PC-9 (cell line): ENCODE measurements around the gene ARHGEF1. TPM values are rescaled to one million over a fixed set of nuclear protein-coding genes. Genes with fewer than 3 reads are reported as not detected.

Experiments
- BruUV-seq: library from RNA; stranded (reverse); fragments of 400-500 nt; replicated peaks from 2 replicates; lab custom pipeline; 2021; lab: Mats Ljungman, UMichigan
- CTCF ChIA-PET: fragments of 300-600 bp; sonication (Branson Sonifier 250); formaldehyde crosslinking; loops from one replicate; lab custom pipeline; 2022; ENCODE audit warnings: antibody characterized with exemption; lab: Charles Lee
- POLR2A ChIA-PET: fragments of 300-600 bp; sonication (Branson Sonifier 250); formaldehyde crosslinking; loops from one replicate; lab custom pipeline; 2022; ENCODE audit warnings: antibody characterized with exemption; ENCODE audit not compliant: unreplicated experiment; lab: Charles Lee
- DNase-seq, 2 experiments: peaks; one replicate each; pipeline versions ENCODE4 v3.0.0 to v3.0.0-alpha.2; 2015 to 2022; ENCODE audit warnings: mixed read lengths in 1 of 2
- H2AFZ ChIP-seq: fragments of 200-600 bp; sonication (generic); 2 replicates; pipeline ENCODE4 v1.8.1; 2017; ENCODE audit warnings: antibody characterized with exemption
- H3F3A ChIP-seq: fragments of 200-600 bp; sonication (generic); 2 replicates; pipeline ENCODE4 v1.8.1; 2017; ENCODE audit warnings: antibody characterized with exemption, mild to moderate bottlenecking, low read depth; ENCODE audit not compliant: insufficient read depth
- H3K27ac ChIP-seq: fragments of 200-600 bp; sonication (generic); 2 replicates; pipeline ENCODE4 v1.6.1; 2016; ENCODE audit warnings: mixed run types
- H3K27me3 ChIP-seq: fragments of 200-600 bp; sonication (generic); 2 replicates; pipeline ENCODE4 v1.6.1; 2016; ENCODE audit warnings: low read depth, mixed run types; ENCODE audit not compliant: insufficient read depth
- H3K36me3 ChIP-seq: fragments of 200-600 bp; sonication (generic); 2 replicates; pipeline ENCODE4 v1.6.1; 2016; ENCODE audit warnings: low read depth, mixed run types
- H3K4me1 ChIP-seq: fragments of 200-600 bp; sonication (generic); replicated peaks from 2 replicates; pipeline ENCODE4 v1.6.1; 2016; ENCODE audit warnings: mixed run types; ENCODE audit not compliant: insufficient read depth
- H3K4me2 ChIP-seq: fragments of 200-600 bp; sonication (generic); 2 replicates; pipeline ENCODE4 v1.6.1; 2017; ENCODE audit warnings: mixed run types
- H3K4me3 ChIP-seq: fragments of 200-600 bp; sonication (generic); 2 replicates; pipeline ENCODE4 v1.6.1; 2016; ENCODE audit warnings: mixed run types
- H3K79me2 ChIP-seq: fragments of 200-600 bp; sonication (generic); 2 replicates; pipeline ENCODE4 v1.6.1; 2017; ENCODE audit warnings: low read depth, mixed run types
- H3K9me2 ChIP-seq: fragments of 200-600 bp; sonication (generic); 2 replicates; pipeline ENCODE4 v1.8.1; 2017; ENCODE audit warnings: mild to moderate bottlenecking; ENCODE audit not compliant: insufficient read depth
- H3K9me3 ChIP-seq: fragments of 200-600 bp; sonication (generic); 2 replicates; pipeline ENCODE4 v1.8.1; 2016; ENCODE audit warnings: low read depth; ENCODE audit not compliant: insufficient read depth
- H4K20me1 ChIP-seq: fragments of 200-600 bp; sonication (generic); 2 replicates; pipeline ENCODE4 v1.8.1; 2017; ENCODE audit not compliant: insufficient read depth
- CTCF ChIP-seq: fragments of 200-600 bp; sonication (generic); conservative IDR thresholded peaks from 2 replicates; pipeline ENCODE4 v1.6.1; 2017; ENCODE audit warnings: mixed run types, antibody characterized with exemption, mild to moderate bottlenecking, moderate library complexity
- EZH2 ChIP-seq: fragments of 200-600 bp; sonication (generic); IDR thresholded peaks from 2 replicates; pipeline ENCODE4 v1.8.0; 2017; ENCODE audit warnings: antibody characterized with exemption, low read depth
- intact Hi-C: fragments of 100-400 bp; cut with micrococcal nuclease; formaldehyde crosslinking; loops from one replicate; pipeline ENCODE4 v1.10.0; 2022; ENCODE audit not compliant: unreplicated experiment
- total RNA-seq: library from RNA; stranded (reverse); gene quantifications from 2 replicates; pipeline ENCODE4 v1.2.3, GENCODE V29; 2021

The ARHGEF1 gene
- total RNA-seq, 1 experiment from 2014 or later = 101 TPM

- no TSS peak for BruUV-seq
- Histone ChIP-seq H4K20me1 (no peaks in the 10 kb centered on the region), H3K36me3 (no peaks in the 10 kb centered on the region), H2AFZ (no peak overlapping the region), H3K27me3 (peaks cover 48% of the 10 kb centered on the region), H3K4me2 (no peak overlapping the region), H3K27ac (no peak overlapping the region), H3K4me3 (no peak overlapping the region), H3K79me2 (no peaks in the 10 kb centered on the region), H3K4me1 (no peaks in the 10 kb centered on the region), H3K9me3 (no peaks in the 10 kb centered on the region), H3K9me2 (no peaks in the 10 kb centered on the region), H3F3A (peaks cover 20% of the 10 kb centered on the region; the same call in 1 of the 2 replicates)
- TF ChIP-seq CTCF (no peak), EZH2 (no peak)
- CTCF ChIA-PET = no interaction called here
- POLR2A ChIA-PET = no interaction called here
- no peak for DNase-seq
- intact Hi-C loops = no loop called here
Observed at GRCh38 chr19:41918095-41918494, 35.1 kb downstream of the ARHGEF1 start.

- Histone ChIP-seq H3K4me1 (no peaks in the 10 kb centered on the region), H3F3A (peaks cover 20% of the 10 kb centered on the region; the same call in 1 of the 2 replicates), H3K4me3 (no peak overlapping the region), H3K4me2 (no peak overlapping the region), H3K9me3 (no peaks in the 10 kb centered on the region), H3K27me3 (peaks cover 44% of the 10 kb centered on the region), H2AFZ (no peak overlapping the region), H3K9me2 (no peaks in the 10 kb centered on the region), H3K36me3 (no peaks in the 10 kb centered on the region), H3K27ac (no peak overlapping the region), H4K20me1 (no peaks in the 10 kb centered on the region), H3K79me2 (no peaks in the 10 kb centered on the region)
- POLR2A ChIA-PET = no interaction called here
- DNase-seq = no peak
- no peak for TF ChIP-seq CTCF
- TF ChIP-seq EZH2 = no peak
- BruUV-seq = no TSS peak
- intact Hi-C loops = no loop called here
- CTCF ChIA-PET = no interaction called here
Observed at GRCh38 chr19:41918653-41919244, 35.8 kb downstream of the ARHGEF1 start.

GRCh38 chr19:41919948-41920712 lies 37.1 kb downstream of the ARHGEF1 start:
- H3K9me3 ChIP-seq = no peaks in the 10 kb centered on the region
- peaks cover 29% of the 10 kb centered on the region; the same call in 1 of the 2 replicates for H3F3A ChIP-seq
- no TSS peak for BruUV-seq
- no peaks in the 10 kb centered on the region for H4K20me1 ChIP-seq
- no peak for TF ChIP-seq CTCF
- no peak for TF ChIP-seq EZH2
- CTCF ChIA-PET = no interaction called here
- no peaks in the 10 kb centered on the region for H3K79me2 ChIP-seq
- peaks cover 49% of the 10 kb centered on the region for H3K27me3 ChIP-seq
- no peak overlapping the region for H3K27ac ChIP-seq
- no peak overlapping the region for H3K4me3 ChIP-seq
- no peak for DNase-seq
- POLR2A ChIA-PET = interaction anchor here (0.6 kb wide), 1 partner anchor 45 kb away, joined by 11 read pairs; no protein-coding TSS in a partner anchor
- H3K9me2 ChIP-seq = no peaks in the 10 kb centered on the region
- no peaks in the 10 kb centered on the region for H3K36me3 ChIP-seq
- H2AFZ ChIP-seq = no peak overlapping the region
- intact Hi-C loops = no loop called here
- H3K4me1 ChIP-seq = no peaks in the 10 kb centered on the region
- H3K4me2 ChIP-seq = no peak overlapping the region
